Dermis microvascular lymphatic vessel endothelial cell (primary cell): Measurements from ENCODE around the gene SPECC1L. TPM values are rescaled to one million over a fixed set of nuclear protein-coding genes. Genes with fewer than 3 reads are reported as not detected.

ENCODE experiments used
- DNase-seq, 2 donors: peaks; one replicate each; pipeline versions ENCODE4 v3.0.0 to v3.0.0-alpha.2; 2010; ENCODE audit warnings: low read depth in 2 of 2
- total RNA-seq: library from RNA; depleted of rRNA; stranded (reverse); fragments of >200 nt; gene quantifications from 2 replicates; pipeline ENCODE4 v1.2.1, GENCODE V29; 2014

The SPECC1L gene
- total RNA-seq, 1 donor from 2014 or later, result 40.3 TPM

GRCh38 chr22:24428751-24429410, 158.2 kb downstream of the SPECC1L start:
- DNase-seq, result no peak

GRCh38 chr22:24429411-24430365, 159.1 kb downstream of the SPECC1L start:
- no peak for DNase-seq

- no peak for DNase-seq
Observed at GRCh38 chr22:24430431-24431308, 160.0 kb downstream of the SPECC1L start.

GRCh38 chr22:24431309-24432034, 160.8 kb downstream of the SPECC1L start:
- no peak for DNase-seq

GRCh38 chr22:24432059-24432853, 161.6 kb downstream of the SPECC1L start:
- no peak for DNase-seq

- no peak for DNase-seq
Observed at GRCh38 chr22:24433001-24433827, 162.6 kb downstream of the SPECC1L start.

GRCh38 chr22:24433828-24434470, 163.3 kb downstream of the SPECC1L start:
- peak; percentile 22 to 61 for DNase-seq

- peak; percentile 73 to 84 for DNase-seq
Observed at GRCh38 chr22:24434471-24435322, 164.1 kb downstream of the SPECC1L start.

- no peak for DNase-seq
Observed at GRCh38 chr22:24435323-24435645, 164.7 kb downstream of the SPECC1L start.

GRCh38 chr22:24435861-24436371, 165.3 kb downstream of the SPECC1L start:
- DNase-seq, result no peak

- DNase-seq, result no peak
Observed at GRCh38 chr22:24436553-24436952, 165.9 kb downstream of the SPECC1L start.

- no peak for DNase-seq
Observed at GRCh38 chr22:24437091-24437490, 166.5 kb downstream of the SPECC1L start.

GRCh38 chr22:24437741-24438328, 167.2 kb downstream of the SPECC1L start:
- DNase-seq, result no peak

GRCh38 chr22:24440270-24440717, 169.7 kb downstream of the SPECC1L start:
- no peak for DNase-seq

- no peak for DNase-seq
Observed at GRCh38 chr22:24440718-24441405, 170.2 kb downstream of the SPECC1L start.
